T47D (cell line): ENCODE results near the gene SEMA5A.

Source experiments
- DNase-seq, 2 experiments: peaks; one replicate each; pipeline versions ENCODE4 v3.0.0 to v3.0.0-alpha.2; 2011 to 2012; ENCODE audit warnings: low read depth in 1 of 2, low spot score in 1 of 2
- JUND ChIP-seq: IDR thresholded peaks from 2 replicates; pipeline ENCODE4 v1.6.1; 2012; ENCODE audit warnings: low read depth
- in situ Hi-C: cut with HindIII; loops from 2 replicates; pipeline ENCODE4 v1.10.0; 2016; ENCODE audit warnings: low sequenced_read_pairs, low pct_unique_long_range_greater_than_20kb

The SEMA5A gene

DNA sequence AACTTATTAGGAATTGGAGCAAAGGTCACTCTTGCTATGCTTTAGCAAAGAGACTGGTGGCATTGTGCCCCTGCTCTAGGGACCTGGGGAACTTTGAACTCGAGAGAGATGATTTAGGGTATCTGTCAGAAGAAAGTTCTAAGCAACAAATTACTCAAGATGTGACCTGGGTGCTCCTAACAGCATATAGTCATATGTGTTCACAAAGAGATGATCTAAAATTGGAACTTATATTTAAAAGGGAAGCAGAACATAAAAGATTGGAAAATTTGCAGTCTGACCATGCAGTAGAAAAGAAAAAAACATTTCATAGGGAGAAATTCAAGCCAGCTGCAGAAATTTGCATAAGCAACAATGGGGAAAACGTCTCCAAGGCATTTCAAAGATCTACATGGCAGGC lies 68.3 kb downstream of the SEMA5A start:
- in situ Hi-C loops: no loop called here
- TF ChIP-seq JUND: no peak
- DNase-seq: no peak

DNA sequence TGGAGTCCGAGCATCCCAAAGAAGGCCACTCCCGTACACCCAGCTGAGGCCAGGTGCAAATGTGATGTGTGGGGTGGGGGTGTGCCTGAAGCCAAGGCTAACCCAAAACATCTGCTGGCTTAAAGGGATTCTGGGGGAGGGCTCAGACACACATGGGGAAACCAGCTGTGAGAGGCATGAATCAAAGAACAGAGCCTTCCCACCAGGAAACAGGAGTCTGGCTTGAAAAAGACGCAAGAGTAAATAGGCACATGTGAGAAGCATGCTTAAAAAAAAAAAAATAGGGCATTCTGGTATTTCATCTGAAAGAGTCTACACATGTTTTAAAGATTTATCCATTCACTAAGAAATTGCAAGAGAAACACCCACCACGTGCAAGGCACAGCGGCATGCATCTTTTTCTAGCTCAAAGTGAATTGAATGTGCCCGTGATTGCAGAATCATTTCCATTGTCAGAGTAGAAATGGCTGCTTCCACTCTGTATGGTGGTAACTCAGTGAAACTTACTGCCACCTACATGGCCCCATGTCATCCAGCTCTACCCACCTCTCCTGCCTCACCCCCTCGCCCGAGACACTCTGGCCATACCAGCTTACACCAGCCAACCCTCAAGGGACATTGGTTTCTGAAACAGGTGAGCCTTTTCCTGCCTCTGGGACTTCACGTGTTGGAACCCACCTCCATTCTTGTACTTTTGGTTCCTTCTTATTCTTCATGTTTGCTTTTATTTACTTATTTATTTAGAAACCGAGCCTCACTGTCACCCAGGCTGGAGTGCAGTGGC lies 71.5 kb downstream of the SEMA5A start:
- in situ Hi-C loops: no loop called here
- DNase-seq: no peak
- TF ChIP-seq JUND: no peak

DNA sequence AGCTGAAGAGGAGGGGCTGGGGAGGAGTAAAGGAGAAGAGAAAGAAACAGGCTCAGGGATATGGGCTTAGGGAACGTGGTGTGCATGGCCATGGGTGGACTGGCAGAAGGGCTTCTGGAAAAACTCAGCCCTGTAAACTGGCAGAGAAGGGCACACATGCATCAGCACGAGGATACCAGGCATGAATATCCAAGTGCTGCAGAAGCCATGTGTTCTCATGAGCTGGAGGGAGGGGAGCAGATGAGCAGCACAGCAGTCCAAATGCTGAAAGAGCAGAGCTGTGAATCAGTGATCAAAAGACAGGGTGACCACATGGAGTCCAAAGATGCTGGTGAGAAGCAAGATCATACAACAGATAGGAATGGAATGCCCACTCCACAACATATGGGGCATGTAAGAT lies 72.3 kb downstream of the SEMA5A start:
- no peak for TF ChIP-seq JUND
- no peak for DNase-seq
- in situ Hi-C loops: no loop called here

DNA sequence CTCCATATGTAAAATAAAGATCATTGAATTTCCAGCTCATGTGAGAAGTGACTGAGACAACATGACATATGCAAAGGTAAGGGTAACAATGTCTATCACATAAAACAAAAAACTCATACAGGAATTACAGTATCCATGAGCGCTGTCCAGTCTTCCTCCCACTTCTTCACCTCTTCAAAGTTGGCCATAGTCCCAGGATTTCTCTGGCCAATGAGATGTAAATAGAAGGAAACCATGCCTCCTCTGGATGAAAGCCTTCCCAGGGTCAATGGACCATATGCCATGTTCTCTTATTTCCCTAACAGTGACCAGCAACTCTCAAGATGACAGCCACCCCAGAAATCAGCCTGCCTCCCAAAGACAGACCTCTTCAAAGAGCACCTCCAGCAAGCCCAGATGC lies 75.5 kb downstream of the SEMA5A start:
- TF ChIP-seq JUND: no peak
- in situ Hi-C loops: no loop called here
- DNase-seq: no peak

- TF ChIP-seq JUND: no peak
- in situ Hi-C loops: no loop called here
- no peak for DNase-seq
Measured at GRCh38 chr5:9468060-9468388, 77.9 kb downstream of the SEMA5A start.

DNA sequence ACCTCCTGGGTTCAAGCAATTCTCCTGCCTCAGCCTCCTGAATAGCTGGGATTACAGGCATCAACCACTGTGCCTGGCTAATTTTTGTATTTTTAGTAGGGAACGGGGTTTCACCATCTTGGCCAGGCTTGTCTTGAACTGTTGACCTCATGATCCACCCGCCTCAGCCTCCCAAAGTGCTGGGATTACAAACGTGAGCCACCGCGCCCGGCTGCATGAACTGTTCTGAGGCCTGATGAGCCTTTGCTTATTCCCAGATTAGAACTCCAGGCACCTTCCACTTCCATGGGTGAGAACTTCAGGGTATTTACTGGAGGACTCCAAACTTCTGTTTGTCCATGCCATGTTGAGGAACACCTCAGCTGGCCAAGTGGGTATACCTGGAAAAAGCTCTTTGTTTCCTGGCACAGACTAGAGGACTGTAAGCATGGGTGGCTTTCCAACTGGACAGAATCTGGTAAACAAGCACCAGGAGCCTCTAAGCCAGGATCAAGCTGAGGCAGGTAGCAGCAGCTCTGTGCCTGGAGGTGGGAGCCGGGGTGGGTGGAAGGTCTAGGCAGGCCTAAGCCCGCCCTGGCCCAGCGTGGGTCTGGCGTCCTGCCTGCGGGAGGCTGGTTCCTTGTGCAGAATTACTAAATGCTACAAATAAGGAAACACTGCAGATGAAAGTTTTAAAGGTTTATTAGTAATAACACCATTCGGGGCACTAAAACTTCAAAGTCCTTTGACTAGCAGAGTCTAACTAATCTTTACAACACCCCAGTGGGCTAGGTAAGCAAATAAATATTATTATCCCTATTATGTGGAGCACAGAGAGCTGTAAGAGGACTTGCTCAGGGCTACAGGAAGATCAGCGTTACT lies 78.4 kb downstream of the SEMA5A start:
- in situ Hi-C loops: no loop called here
- DNase-seq: no peak
- no peak for TF ChIP-seq JUND

DNA sequence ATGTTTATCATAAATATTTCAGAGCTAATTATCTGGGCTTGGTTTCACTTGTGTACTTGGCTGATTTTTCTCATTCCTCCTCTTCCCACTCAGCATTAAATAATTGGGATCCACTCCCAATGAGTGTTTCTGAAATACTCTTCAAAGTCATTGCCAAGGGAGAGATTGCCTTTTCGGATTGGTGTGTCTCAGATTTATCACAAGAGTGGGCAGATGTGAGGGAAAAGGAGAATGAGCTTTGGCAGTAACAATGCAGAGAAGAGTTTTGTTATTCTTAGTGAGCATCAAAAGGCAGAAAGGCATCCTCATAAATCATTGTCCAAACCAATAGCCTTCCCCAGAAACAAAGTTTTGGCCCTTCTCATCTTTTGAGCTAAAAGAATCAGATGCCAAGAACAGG lies 79.2 kb downstream of the SEMA5A start:
- in situ Hi-C loops: no loop called here
- DNase-seq: no peak
- TF ChIP-seq JUND: no peak

DNA sequence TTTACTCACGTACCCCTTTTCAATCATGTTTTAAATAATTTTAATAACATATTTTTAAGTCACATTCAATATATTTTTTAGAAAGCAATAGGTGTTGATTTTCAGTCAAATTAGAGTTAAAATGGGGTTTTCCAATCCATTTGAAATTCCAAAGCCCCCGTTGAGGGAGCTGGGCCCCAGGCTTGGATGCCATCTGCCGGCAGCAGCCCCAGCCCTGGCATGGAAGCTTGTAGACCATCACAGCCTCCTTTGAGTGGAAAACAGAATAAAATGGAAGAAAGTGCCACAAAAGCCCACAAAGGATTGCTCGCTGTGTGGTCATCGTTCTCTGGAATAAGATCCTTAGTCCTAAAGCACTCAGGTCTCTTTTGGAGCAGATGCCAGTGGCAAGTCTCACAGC lies 81.4 kb downstream of the SEMA5A start:
- in situ Hi-C loops: no loop called here
- no peak for TF ChIP-seq JUND
- DNase-seq: no peak

DNA sequence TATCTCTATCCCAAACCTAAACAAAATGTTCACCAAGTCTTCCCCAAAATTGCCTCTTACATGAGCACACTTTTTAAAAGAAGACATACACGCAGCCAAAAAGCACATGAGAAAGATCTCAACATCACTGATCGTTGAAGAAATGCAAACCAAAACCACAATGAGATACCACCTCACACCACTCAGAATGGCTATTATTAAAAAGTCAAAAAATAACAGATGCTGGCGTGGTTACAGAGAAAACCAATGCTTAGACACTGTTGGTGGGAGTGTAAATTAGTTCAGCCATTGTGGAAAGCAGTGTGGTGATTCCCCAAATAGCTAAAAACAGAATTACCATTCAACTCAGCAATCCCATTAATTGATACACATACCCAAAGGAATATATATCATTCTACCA lies 83.8 kb downstream of the SEMA5A start:
- in situ Hi-C loops: no loop called here
- TF ChIP-seq JUND: no peak
- DNase-seq: no peak

GRCh38 chr5:9460885-9461645 lies 84.8 kb downstream of the SEMA5A start:
- TF ChIP-seq JUND: no peak
- in situ Hi-C loops: no loop called here
- DNase-seq: no peak

- DNase-seq: no peak
- TF ChIP-seq JUND: no peak
- in situ Hi-C loops: no loop called here
Measured at GRCh38 chr5:9456435-9457042, 89.3 kb downstream of the SEMA5A start.

- TF ChIP-seq JUND: no peak
- DNase-seq: no peak
- in situ Hi-C loops: no loop called here
Measured at GRCh38 chr5:9455826-9456434, 89.9 kb downstream of the SEMA5A start.

- no peak for TF ChIP-seq JUND
- in situ Hi-C loops: no loop called here
- DNase-seq: no peak
Measured at GRCh38 chr5:9454491-9454890, 91.4 kb downstream of the SEMA5A start.
